ENCODE measurements around the gene ARHGAP10.
A peak's percentile ranks its signal among the peaks of the same experiment; 100 is the strongest.

The ARHGAP10 gene

DNA sequence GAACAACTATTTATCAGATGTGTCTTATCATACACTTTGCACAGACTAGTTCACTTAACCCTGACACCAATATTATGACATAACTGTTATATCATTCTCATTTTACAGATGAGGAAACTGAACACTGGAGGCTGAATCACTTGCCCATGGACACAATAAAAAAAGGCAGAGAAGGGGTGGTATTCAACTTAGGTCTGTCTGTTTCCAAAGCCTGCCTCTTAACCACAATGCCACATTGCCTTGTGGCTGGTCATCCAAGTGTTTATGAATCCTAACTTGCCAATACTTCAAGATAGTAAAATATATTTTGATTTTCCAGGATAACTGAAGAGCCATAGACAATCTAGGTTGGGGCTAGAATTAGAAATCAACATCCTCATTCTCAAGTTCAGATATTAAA lies 382.5 kb downstream of the ARHGAP10 start:
- DNase-seq (ENCODE audit: insufficient read length, low spot score), result no peak
- no peak for TF ChIP-seq POLR2A (IDR thresholded peaks at IDR 0.05; ENCODE audit: low read depth, low read length)
- TF ChIP-seq SPI1 (IDR thresholded peaks at IDR 0.05; ENCODE audit: low read depth, low read length), result no peak
- no peak for TF ChIP-seq POU2F2 (IDR thresholded peaks at IDR 0.05; ENCODE audit: low read depth, low read length)
- TF ChIP-seq PAX5 (IDR thresholded peaks at IDR 0.05; ENCODE audit: insufficient read depth, low read length, severe bottlenecking), result no peak
- no peak for TF ChIP-seq TAF1 (IDR thresholded peaks at IDR 0.05; ENCODE audit: low read depth, low read length)
- no peak for TF ChIP-seq POLR2AphosphoS5 (IDR thresholded peaks at IDR 0.05; ENCODE audit: low read depth, low read length)
- FAIRE-seq, result no peak

- DNase-seq (ENCODE audit: insufficient read length, low spot score) (no peak), FAIRE-seq (no peak)
- TF ChIP-seq POLR2A (IDR thresholded peaks at IDR 0.05; ENCODE audit: low read depth, low read length) (no peak), PAX5 (IDR thresholded peaks at IDR 0.05; ENCODE audit: insufficient read depth, low read length, severe bottlenecking) (no peak), SPI1 (IDR thresholded peaks at IDR 0.05; ENCODE audit: low read depth, low read length) (no peak), TAF1 (IDR thresholded peaks at IDR 0.05; ENCODE audit: low read depth, low read length) (no peak), POLR2AphosphoS5 (IDR thresholded peaks at IDR 0.05; ENCODE audit: low read depth, low read length) (no peak), POU2F2 (IDR thresholded peaks at IDR 0.05; ENCODE audit: low read depth, low read length) (no peak)
Measured at GRCh38 chr4:148116264-148116663, 384.4 kb downstream of the ARHGAP10 start.

DNA sequence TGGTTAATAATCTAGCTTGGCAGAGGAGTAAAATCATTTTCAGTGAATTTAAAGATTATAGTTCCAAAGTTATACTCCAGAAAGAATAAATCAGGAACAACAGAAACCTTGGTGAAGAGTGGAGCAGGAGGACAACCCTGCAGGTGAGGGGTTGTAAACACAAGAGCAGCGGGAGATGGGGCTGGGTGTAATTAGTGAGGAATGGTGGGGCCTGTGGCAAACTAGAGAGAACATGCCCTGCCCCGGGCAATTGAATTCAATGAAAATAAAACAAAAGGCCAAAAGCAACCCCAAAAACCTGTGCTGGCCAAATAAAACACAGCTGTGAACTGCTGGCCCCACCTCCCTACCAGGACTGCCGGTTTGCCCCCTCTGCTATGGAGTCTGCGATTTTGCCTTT lies 385.1 kb downstream of the ARHGAP10 start:
- TF ChIP-seq SPI1 (IDR thresholded peaks at IDR 0.05; ENCODE audit: low read depth, low read length) (no peak), PAX5 (IDR thresholded peaks at IDR 0.05; ENCODE audit: insufficient read depth, low read length, severe bottlenecking) (no peak), POU2F2 (IDR thresholded peaks at IDR 0.05; ENCODE audit: low read depth, low read length) (no peak), POLR2AphosphoS5 (IDR thresholded peaks at IDR 0.05; ENCODE audit: low read depth, low read length) (no peak), POLR2A (IDR thresholded peaks at IDR 0.05; ENCODE audit: low read depth, low read length) (no peak), TAF1 (IDR thresholded peaks at IDR 0.05; ENCODE audit: low read depth, low read length) (no peak)
- no peak for DNase-seq (ENCODE audit: insufficient read length, low spot score)
- FAIRE-seq, result no peak

DNA sequence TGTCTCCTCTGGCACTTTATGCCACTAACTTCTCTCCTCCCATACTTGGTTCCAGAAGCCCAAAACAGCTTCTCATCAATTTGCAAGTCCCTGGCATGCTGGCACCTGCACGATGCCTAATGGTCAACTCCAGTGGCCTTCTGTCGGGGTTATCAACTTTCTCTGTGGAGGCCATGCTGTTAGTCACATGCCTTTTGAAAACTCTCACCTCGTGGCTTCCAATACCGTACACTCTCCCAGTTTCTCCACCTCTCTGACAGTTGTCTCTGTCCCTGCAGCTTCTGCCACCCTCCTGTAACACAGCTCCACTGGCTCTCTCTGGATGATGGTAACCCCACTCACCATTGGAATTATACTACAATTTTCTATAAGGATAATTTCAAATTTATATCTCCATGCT lies 386.3 kb downstream of the ARHGAP10 start:
- DNase-seq (ENCODE audit: insufficient read length, low spot score), result no peak
- FAIRE-seq, result no peak
- no peak for TF ChIP-seq TAF1 (IDR thresholded peaks at IDR 0.05; ENCODE audit: low read depth, low read length)
- no peak for TF ChIP-seq POLR2AphosphoS5 (IDR thresholded peaks at IDR 0.05; ENCODE audit: low read depth, low read length)
- no peak for TF ChIP-seq SPI1 (IDR thresholded peaks at IDR 0.05; ENCODE audit: low read depth, low read length)
- no peak for TF ChIP-seq POLR2A (IDR thresholded peaks at IDR 0.05; ENCODE audit: low read depth, low read length)
- no peak for TF ChIP-seq PAX5 (IDR thresholded peaks at IDR 0.05; ENCODE audit: insufficient read depth, low read length, severe bottlenecking)
- no peak for TF ChIP-seq POU2F2 (IDR thresholded peaks at IDR 0.05; ENCODE audit: low read depth, low read length)

GRCh38 chr4:148118633-148119032 lies 386.7 kb downstream of the ARHGAP10 start:
- DNase-seq (ENCODE audit: insufficient read length, low spot score) (no peak), FAIRE-seq (no peak)
- TF ChIP-seq SPI1 (IDR thresholded peaks at IDR 0.05; ENCODE audit: low read depth, low read length) (0 out of 2 replicates have a peak, but pooled peaks have one; percentile 21), TAF1 (IDR thresholded peaks at IDR 0.05; ENCODE audit: low read depth, low read length) (no peak)

DNA sequence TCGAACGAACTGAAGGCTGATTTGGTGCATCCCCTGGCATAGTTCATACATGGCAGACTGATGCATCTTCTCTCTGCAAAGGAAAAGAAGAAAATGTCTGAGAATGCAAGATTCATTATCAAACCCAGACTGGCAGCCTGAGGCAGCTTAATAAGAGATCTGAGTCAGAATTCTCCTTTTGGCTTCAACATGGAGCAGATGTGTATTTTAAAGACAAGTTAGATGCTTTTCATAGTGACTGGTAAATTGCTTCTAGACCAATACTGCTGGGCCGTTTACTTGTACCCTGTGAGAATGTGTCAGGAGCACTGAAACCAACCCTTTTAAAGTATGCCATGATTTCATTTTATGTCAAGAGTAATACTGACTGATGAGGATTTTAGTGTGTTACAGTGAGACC lies 388.3 kb downstream of the ARHGAP10 start:
- DNase-seq (ENCODE audit: insufficient read length, low spot score) (no peak), FAIRE-seq (no peak)
- TF ChIP-seq PAX5 (IDR thresholded peaks at IDR 0.05; ENCODE audit: insufficient read depth, low read length, severe bottlenecking) (no peak), POLR2AphosphoS5 (IDR thresholded peaks at IDR 0.05; ENCODE audit: low read depth, low read length) (no peak), TAF1 (IDR thresholded peaks at IDR 0.05; ENCODE audit: low read depth, low read length) (no peak), POU2F2 (IDR thresholded peaks at IDR 0.05; ENCODE audit: low read depth, low read length) (no peak), POLR2A (IDR thresholded peaks at IDR 0.05; ENCODE audit: low read depth, low read length) (no peak), SPI1 (IDR thresholded peaks at IDR 0.05; ENCODE audit: low read depth, low read length) (no peak)
